Uterus (tissue), 2 donors: Measurements from ENCODE around the gene EXOSC3.

Source experiments
- CTCF ChIP-seq, 4 experiments: fragments of 200-600 bp in 2 of 4; fragments of 450-650 bp in 2 of 4; sonication (generic) in 2 of 4; IDR thresholded peaks; one replicate each; pipeline ENCODE4 v1.5.1; 2016 to 2019; ENCODE audit warnings: antibody characterized with exemption in 4 of 4, mild to moderate bottlenecking in 2 of 4, moderate library complexity in 1 of 4
- POLR2A ChIP-seq, 2 donors: fragments of 450-650 bp; IDR thresholded peaks; one replicate each; pipeline ENCODE4 v1.6.1; 2016; ENCODE audit warnings: antibody characterized with exemption in 2 of 2, mild to moderate bottlenecking in 1 of 2, moderate library complexity in 1 of 2

GRCh38 chr9:37769306-37769705 lies 15.6 kb downstream of the EXOSC3 start:
- no peak for TF ChIP-seq CTCF (IDR thresholded peaks at IDR 0.05)
- TF ChIP-seq POLR2A (IDR thresholded peaks at IDR 0.05): no peak
